K562 (cell line): ENCODE results near the gene POLK.

Experiments
- BRF1 ChIP-seq: IDR thresholded peaks from 3 replicates; pipeline ENCODE4 v1.6.1; 2011; ENCODE audit warnings: borderline replicate concordance, mild to moderate bottlenecking; ENCODE audit not compliant: insufficient read length; ENCODE audit errors: extremely low read depth
- HNRNPH1 ChIP-seq: fragments of 200-400 bp; formaldehyde crosslinking; optimal IDR thresholded peaks from 2 replicates; pipeline ENCODE3; 2017; ENCODE audit warnings: low read depth, mild to moderate bottlenecking, low read length, moderate library complexity
- KLF10 ChIP-seq: fragments of 250-450 bp; sonication (Bioruptor Pico); IDR thresholded peaks from 2 replicates; pipeline ENCODE4 v1.6.1; 2021; ENCODE audit warnings: matching md5 sums
- MTA1 ChIP-seq: fragments of 450-650 bp; IDR thresholded peaks from 2 replicates; pipeline ENCODE4 v1.6.1; 2017; ENCODE audit warnings: borderline replicate concordance
- NCOR1 ChIP-seq: fragments of 450-650 bp; IDR thresholded peaks from 2 replicates; pipeline ENCODE4 v1.6.1; 2016; ENCODE audit warnings: mild to moderate bottlenecking, moderate library complexity
- POLR2A ChIP-seq: fragments of 450-650 bp; conservative IDR thresholded peaks from 2 replicates; pipeline ENCODE4 v1.6.1; 2016
- SIN3A ChIP-seq, 2 experiments: fragments of 150-350 bp in 1 of 2; IDR thresholded peaks; 2 replicates each; pipeline ENCODE4 v1.6.1; 2011 to 2016; ENCODE audit warnings: borderline replicate concordance in 2 of 2, low read depth in 2 of 2, low read length in 2 of 2, mild to moderate bottlenecking in 2 of 2, moderate library complexity in 2 of 2; ENCODE audit not compliant: control insufficient read depth in 1 of 2
- SIX5 ChIP-seq, 2 experiments: IDR thresholded peaks; 2 replicates each; pipeline ENCODE4 v1.6.1; 2011; ENCODE audit warnings: low read length in 2 of 2, borderline replicate concordance in 1 of 2, low read depth in 1 of 2, mild to moderate bottlenecking in 1 of 2, moderate library complexity in 1 of 2; ENCODE audit not compliant: insufficient read depth in 1 of 2
- U2AF1 ChIP-seq: fragments of 200-400 bp; formaldehyde crosslinking; optimal IDR thresholded peaks from 2 replicates; pipeline ENCODE3; 2017; ENCODE audit warnings: mild to moderate bottlenecking, low read depth, low read length, moderate library complexity
- ZNF76 ChIP-seq: fragments of 250-450 bp; sonication (Bioruptor Pico); IDR thresholded peaks from 2 replicates; pipeline ENCODE4 v1.4.0; 2020; ENCODE audit warnings: mild to moderate bottlenecking, moderate library complexity, borderline replicate concordance
- ZZZ3 ChIP-seq: fragments of 450-650 bp; IDR thresholded peaks from 2 replicates; pipeline ENCODE4 v1.6.1; 2016; ENCODE audit warnings: antibody characterized with exemption, mild to moderate bottlenecking, moderate library complexity
- TF ChIP-seq, protein P1 (sequence below), 2 experiments: fragments of 200-800 bp in 1 of 2; sonication (Bioruptor generic) in 1 of 2; sonication (generic) in 1 of 2; formaldehyde crosslinking in 1 of 2; IDR thresholded peaks in 1 of 2; conservative IDR thresholded peaks in 1 of 2; 2 replicates each; pipeline versions ENCODE4 v1.5.0 to v1.6.1; 2016 to 2020; ENCODE audit warnings: missing compliant biosample characterization in 1 of 2, missing genetic modification characterization in 1 of 2, missing genetic modification reagents in 1 of 2
- TF ChIP-seq, protein P2 (sequence below): fragments of 450-650 bp; conservative IDR thresholded peaks from 2 replicates; pipeline ENCODE4 v1.6.1; 2016; ENCODE audit warnings: missing genetic modification characterization, low read depth, mild to moderate bottlenecking, missing compliant biosample characterization, moderate library complexity
- TF ChIP-seq, protein P3 (sequence below): sonication (generic); formaldehyde crosslinking; IDR thresholded peaks from 2 replicates; pipeline ENCODE4 v1.8.1; 2023; ENCODE audit warnings: mild to moderate bottlenecking, missing genetic modification reagents

DNA sequence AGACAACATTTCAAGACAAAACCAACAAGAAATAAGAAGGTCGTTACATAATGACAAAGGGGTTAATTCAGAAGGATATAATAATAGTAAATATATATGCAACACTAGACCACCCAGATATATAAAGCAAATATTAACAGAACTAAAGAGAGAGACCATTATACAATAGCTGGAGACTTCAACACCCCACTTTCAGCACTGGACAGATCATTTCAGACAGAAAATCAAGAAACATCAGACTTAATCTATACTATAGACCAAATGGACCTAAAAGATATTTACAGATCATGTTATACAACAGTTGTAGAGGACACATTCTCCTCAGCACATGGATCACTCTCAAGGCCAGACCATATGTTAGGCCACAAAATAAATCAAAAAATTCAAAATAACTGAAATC is 27.1 kb upstream of the POLK start:
- TF ChIP-seq U2AF1 (no peak), KLF10 (CRISPR knock-in tag) (no peak), ZNF76 (CRISPR knock-in tag) (no peak), HNRNPH1 (no peak), SIN3A (IDR thresholded peaks at IDR 0.05; ENCODE audit: borderline replicate concordance in 2 of 2, control insufficient read depth in 1 of 2, low read depth in 2 of 2, low read length in 2 of 2) (no peak), SIX5 (IDR thresholded peaks at IDR 0.05; ENCODE audit: borderline replicate concordance in 1 of 2, insufficient read depth in 1 of 2, low read depth in 1 of 2, low read length in 2 of 2) (no peak), NCOR1 (no peak), POLR2A (no peak), BRF1 (no peak), MTA1 (no peak), ZZZ3 (no peak)
- TF ChIP-seq, protein P1, sequence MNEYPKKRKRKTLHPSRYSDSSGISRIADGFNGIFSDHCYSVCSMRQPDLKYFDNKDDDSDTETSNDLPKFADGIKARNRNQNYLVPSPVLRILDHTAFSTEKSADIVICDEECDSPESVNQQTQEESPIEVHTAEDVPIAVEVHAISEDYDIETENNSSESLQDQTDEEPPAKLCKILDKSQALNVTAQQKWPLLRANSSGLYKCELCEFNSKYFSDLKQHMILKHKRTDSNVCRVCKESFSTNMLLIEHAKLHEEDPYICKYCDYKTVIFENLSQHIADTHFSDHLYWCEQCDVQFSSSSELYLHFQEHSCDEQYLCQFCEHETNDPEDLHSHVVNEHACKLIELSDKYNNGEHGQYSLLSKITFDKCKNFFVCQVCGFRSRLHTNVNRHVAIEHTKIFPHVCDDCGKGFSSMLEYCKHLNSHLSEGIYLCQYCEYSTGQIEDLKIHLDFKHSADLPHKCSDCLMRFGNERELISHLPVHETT (CRISPR knock-in tag; conservative IDR thresholded peaks at IDR 0.05 in 1 of 2, IDR thresholded peaks at IDR 0.05 in 1 of 2), result no peak
- TF ChIP-seq, protein P2, sequence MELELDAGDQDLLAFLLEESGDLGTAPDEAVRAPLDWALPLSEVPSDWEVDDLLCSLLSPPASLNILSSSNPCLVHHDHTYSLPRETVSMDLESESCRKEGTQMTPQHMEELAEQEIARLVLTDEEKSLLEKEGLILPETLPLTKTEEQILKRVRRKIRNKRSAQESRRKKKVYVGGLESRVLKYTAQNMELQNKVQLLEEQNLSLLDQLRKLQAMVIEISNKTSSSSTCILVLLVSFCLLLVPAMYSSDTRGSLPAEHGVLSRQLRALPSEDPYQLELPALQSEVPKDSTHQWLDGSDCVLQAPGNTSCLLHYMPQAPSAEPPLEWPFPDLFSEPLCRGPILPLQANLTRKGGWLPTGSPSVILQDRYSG (tag), result no peak
- TF ChIP-seq, protein P3, sequence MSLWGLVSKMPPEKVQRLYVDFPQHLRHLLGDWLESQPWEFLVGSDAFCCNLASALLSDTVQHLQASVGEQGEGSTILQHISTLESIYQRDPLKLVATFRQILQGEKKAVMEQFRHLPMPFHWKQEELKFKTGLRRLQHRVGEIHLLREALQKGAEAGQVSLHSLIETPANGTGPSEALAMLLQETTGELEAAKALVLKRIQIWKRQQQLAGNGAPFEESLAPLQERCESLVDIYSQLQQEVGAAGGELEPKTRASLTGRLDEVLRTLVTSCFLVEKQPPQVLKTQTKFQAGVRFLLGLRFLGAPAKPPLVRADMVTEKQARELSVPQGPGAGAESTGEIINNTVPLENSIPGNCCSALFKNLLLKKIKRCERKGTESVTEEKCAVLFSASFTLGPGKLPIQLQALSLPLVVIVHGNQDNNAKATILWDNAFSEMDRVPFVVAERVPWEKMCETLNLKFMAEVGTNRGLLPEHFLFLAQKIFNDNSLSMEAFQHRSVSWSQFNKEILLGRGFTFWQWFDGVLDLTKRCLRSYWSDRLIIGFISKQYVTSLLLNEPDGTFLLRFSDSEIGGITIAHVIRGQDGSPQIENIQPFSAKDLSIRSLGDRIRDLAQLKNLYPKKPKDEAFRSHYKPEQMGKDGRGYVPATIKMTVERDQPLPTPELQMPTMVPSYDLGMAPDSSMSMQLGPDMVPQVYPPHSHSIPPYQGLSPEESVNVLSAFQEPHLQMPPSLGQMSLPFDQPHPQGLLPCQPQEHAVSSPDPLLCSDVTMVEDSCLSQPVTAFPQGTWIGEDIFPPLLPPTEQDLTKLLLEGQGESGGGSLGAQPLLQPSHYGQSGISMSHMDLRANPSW (CRISPR knock-in tag), result no peak
